HG02981 (cell line): Measurements from ENCODE around the gene KNCN.

Experiments
- ATAC-seq: cut with Tn5 transposase; IDR thresholded peaks from one replicate; pipeline ENCODE4 v1.9.1; 2021; ENCODE audit warnings: mild to moderate bottlenecking, moderate library complexity; ENCODE audit not compliant: unreplicated experiment

Gene KNCN

GRCh38 chr1:46506470-46507219 lies 44.8 kb downstream of the KNCN start:
- ATAC-seq: no peak

DNA sequence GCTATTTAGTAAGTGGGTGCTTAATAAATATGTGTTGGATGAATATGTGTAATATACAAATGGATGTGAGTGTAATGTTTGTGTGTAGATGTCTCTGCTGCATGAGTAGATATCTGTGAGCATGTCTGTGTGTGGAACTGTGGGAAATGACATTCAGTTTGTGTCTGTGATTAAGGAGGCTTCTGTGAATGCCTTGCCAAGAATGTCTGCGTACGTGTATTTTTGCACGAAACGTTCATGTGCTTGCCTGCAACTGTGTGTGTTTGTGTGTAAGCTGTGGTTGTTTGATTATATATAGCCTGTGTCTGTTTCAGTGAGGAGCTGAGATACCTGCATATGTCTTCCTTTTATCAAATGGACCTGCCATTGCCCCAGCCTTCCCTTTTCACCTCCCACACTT lies 48.0 kb downstream of the KNCN start:
- no peak for ATAC-seq

- no peak for ATAC-seq
These were observed 49.9 kb downstream of the KNCN start for GRCh38 chr1:46501528-46501927.

GRCh38 chr1:46497665-46498064 lies 53.8 kb downstream of the KNCN start:
- no peak for ATAC-seq

DNA sequence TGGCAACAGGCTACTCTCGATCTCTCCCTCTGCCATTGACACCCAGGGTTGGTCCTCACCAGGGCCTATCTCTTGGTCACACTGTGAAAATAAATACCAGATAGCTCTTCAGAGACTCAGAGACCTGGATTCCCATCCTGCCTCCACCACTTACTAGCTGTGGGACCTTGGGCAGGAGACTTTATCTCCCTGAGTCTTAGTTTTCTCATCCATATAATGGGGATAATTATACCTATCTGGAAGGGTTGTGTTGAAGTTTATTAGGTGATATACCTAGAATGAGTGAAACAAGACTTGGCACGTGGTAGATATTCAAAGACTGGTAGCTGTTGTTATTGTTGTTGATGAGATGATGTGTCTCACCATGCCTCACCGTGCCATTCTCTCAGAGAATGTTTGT lies 54.4 kb downstream of the KNCN start:
- no peak for ATAC-seq

DNA sequence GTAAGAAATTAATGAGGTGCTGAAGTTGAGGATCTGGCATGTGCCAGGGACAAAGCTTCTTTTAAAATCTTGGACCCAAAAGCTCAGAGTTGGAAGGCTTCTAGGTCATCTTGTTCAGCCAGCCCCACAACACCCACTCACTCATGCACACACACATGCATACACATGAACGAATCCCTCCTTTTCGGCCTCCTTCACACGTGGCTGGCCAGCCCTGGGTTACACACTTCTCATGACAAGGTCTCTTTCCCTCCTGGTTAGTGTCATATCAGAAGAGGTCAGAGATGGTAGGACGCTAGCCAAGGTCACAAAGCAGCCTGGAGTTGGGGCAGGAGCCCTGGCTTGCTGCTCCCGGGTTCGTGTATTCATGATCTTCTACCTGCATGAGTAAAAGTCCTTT lies 54.9 kb downstream of the KNCN start:
- ATAC-seq: no peak

- no peak for ATAC-seq
These were observed 55.7 kb downstream of the KNCN start for GRCh38 chr1:46495778-46496177.
